CD4-positive, alpha-beta memory T cell (primary cell): ENCODE measurements around the gene DPP8. TPM values are rescaled to one million over a fixed set of nuclear protein-coding genes. Genes with fewer than 3 reads are reported as not detected.

Source experiments
- CTCF ChIA-PET: fragments of 350-600 bp; sonication (Branson Sonifier 250); formaldehyde crosslinking; loops from one replicate; lab custom pipeline; 2021; ENCODE audit warnings: inconsistent platforms; ENCODE audit not compliant: partially characterized antibody; lab: Charles Lee
- POLR2A ChIA-PET: fragments of 350-600 bp; sonication (Branson Sonifier 250); formaldehyde crosslinking; loops from one replicate; lab custom pipeline; 2021; ENCODE audit not compliant: partially characterized antibody; lab: Charles Lee
- DNase-seq, 5 donors: peaks; one replicate each; pipeline versions ENCODE4 v3.0.0 to v3.0.0-alpha.2; 2020 to 2022; ENCODE audit warnings: mixed read lengths in 1 of 5
- H3K27ac ChIP-seq: one replicate; pipeline ENCODE4 v1.7.0; 2013; ENCODE audit warnings: low read depth, low read length
- H3K27me3 ChIP-seq: 2 replicates; pipeline ENCODE4 v1.7.0; 2013; ENCODE audit warnings: mild to moderate bottlenecking, low read length, moderate library complexity; ENCODE audit not compliant: insufficient read depth
- H3K36me3 ChIP-seq: 2 replicates; pipeline ENCODE4 v1.7.0; 2013; ENCODE audit warnings: mild to moderate bottlenecking, low read length, moderate library complexity; ENCODE audit not compliant: insufficient read depth
- H3K4me1 ChIP-seq: 2 replicates; pipeline ENCODE4 v1.7.0; 2013; ENCODE audit warnings: mild to moderate bottlenecking, low read length, moderate library complexity; ENCODE audit not compliant: insufficient read depth
- H3K4me3 ChIP-seq, 2 donors: one replicate each; pipeline ENCODE4 v1.7.0; 2013; ENCODE audit warnings: low read length in 2 of 2, mild to moderate bottlenecking in 1 of 2
- H3K9me3 ChIP-seq, 2 donors: one replicate each; pipeline ENCODE4 v1.7.0; 2013; ENCODE audit warnings: low read length in 2 of 2, control low read depth in 1 of 2; ENCODE audit not compliant: control insufficient read depth in 1 of 2
- H3K27ac Mint-ChIP-seq, 7 donors: one replicate each; pipeline ENCODE4 v1.8.0; 2020 to 2021; ENCODE audit warnings: mixed read lengths in 7 of 7, mild to moderate bottlenecking in 6 of 7, inconsistent platforms in 3 of 7, moderate library complexity in 3 of 7
- H3K27me3 Mint-ChIP-seq, 2 donors: one replicate each; pipeline ENCODE4 v1.8.0; 2020 to 2021; ENCODE audit warnings: mixed read lengths in 2 of 2
- H3K36me3 Mint-ChIP-seq, 2 donors: one replicate each; pipeline ENCODE4 v1.8.0; 2020 to 2021; ENCODE audit warnings: mixed read lengths in 2 of 2, inconsistent platforms in 1 of 2, mild to moderate bottlenecking in 1 of 2
- H3K4me1 Mint-ChIP-seq, 4 donors: one replicate each; pipeline ENCODE4 v1.8.0; 2020 to 2021; ENCODE audit warnings: mixed read lengths in 4 of 4, mild to moderate bottlenecking in 1 of 4
- H3K4me3 Mint-ChIP-seq, 8 donors: one replicate each; pipeline ENCODE4 v1.8.0; 2020 to 2021; ENCODE audit warnings: mixed read lengths in 8 of 8, mild to moderate bottlenecking in 7 of 8, moderate library complexity in 6 of 8, inconsistent platforms in 3 of 8
- H3K9me3 Mint-ChIP-seq, 8 donors: one replicate each; pipeline ENCODE4 v1.8.0; 2020 to 2021; ENCODE audit warnings: mixed read lengths in 8 of 8, mild to moderate bottlenecking in 5 of 8, inconsistent platforms in 3 of 8, moderate library complexity in 1 of 8
- intact Hi-C: fragments of 100-400 bp; cut with micrococcal nuclease; formaldehyde crosslinking; loops from one replicate; pipeline ENCODE4 v1.15.1; 2023
- polyA plus RNA-seq, 2 donors: library from polyadenylated mRNA; unstranded; fragments of 300-500 nt; fragmentation: Illumina TruSeq; gene quantifications; one replicate each; pipeline ENCODE4 v1.2.3, GENCODE V29; 2021
- total RNA-seq, 2 experiments: library from RNA; stranded (reverse); gene quantifications; one replicate each; pipeline ENCODE4 v1.2.3, GENCODE V29; 2021

Gene DPP8
- total and polyA plus RNA-seq, 4 experiments from 2014 or later: 39.2 to 58.6 (median 52.8) TPM

GRCh38 chr15:65404186-65404872 lies 113.2 kb downstream of the DPP8 start:
- H3K4me3 ChIP-seq: no peak overlapping the region
- no peaks in the 10 kb centered on the region for H3K4me1 Mint-ChIP-seq
- H3K27ac ChIP-seq: no peak overlapping the region
- intact Hi-C loops: no loop called here
- peaks cover 3% of the 10 kb centered on the region for H3K27me3 ChIP-seq
- H3K36me3 Mint-ChIP-seq: no peaks in the 10 kb centered on the region
- H3K27me3 Mint-ChIP-seq: peaks cover 24 to 37% of the 10 kb centered on the region in 2 donors
- H3K4me1 ChIP-seq: no peaks in the 10 kb centered on the region
- H3K9me3 Mint-ChIP-seq: no peaks in the 10 kb centered on the region
- CTCF ChIA-PET: interaction anchor here (0.6 kb wide), 1 partner anchor 203 kb away, joined by 3 read pairs; no protein-coding TSS in a partner anchor
- H3K36me3 ChIP-seq: no peaks in the 10 kb centered on the region
- no peaks in the 10 kb centered on the region for H3K9me3 ChIP-seq
- H3K27ac Mint-ChIP-seq: no peak overlapping the region
- POLR2A ChIA-PET: no interaction called here
- no peak overlapping the region for H3K4me3 Mint-ChIP-seq
- no peak for DNase-seq

- H3K4me1 Mint-ChIP-seq: no peaks in the 10 kb centered on the region
- no peak overlapping the region for H3K4me3 ChIP-seq
- ChIA-PET POLR2A (no interaction called here), CTCF (no interaction called here)
- no peak overlapping the region for H3K27ac ChIP-seq
- H3K36me3 ChIP-seq: no peaks in the 10 kb centered on the region
- H3K36me3 Mint-ChIP-seq: no peaks in the 10 kb centered on the region
- H3K27me3 Mint-ChIP-seq: peaks cover 26 to 37% of the 10 kb centered on the region in 2 donors
- no peak for DNase-seq
- no peaks in the 10 kb centered on the region for H3K9me3 Mint-ChIP-seq
- no peaks in the 10 kb centered on the region for H3K4me1 ChIP-seq
- no peak overlapping the region for H3K4me3 Mint-ChIP-seq
- H3K9me3 ChIP-seq: no peaks in the 10 kb centered on the region
- intact Hi-C loops: no loop called here
- H3K27ac Mint-ChIP-seq: no peak overlapping the region
- H3K27me3 ChIP-seq: peaks cover 3% of the 10 kb centered on the region
Observed at GRCh38 chr15:65402961-65403360, 114.5 kb downstream of the DPP8 start.

- H3K27me3 ChIP-seq: peaks cover 3% of the 10 kb centered on the region
- POLR2A ChIA-PET: no interaction called here
- H3K27me3 Mint-ChIP-seq: peaks cover 33 to 43% of the 10 kb centered on the region in 2 donors
Observed at GRCh38 chr15:65401611-65402240, 115.8 kb downstream of the DPP8 start.

GRCh38 chr15:65400760-65401610 lies 116.5 kb downstream of the DPP8 start:
- Histone ChIP-seq H3K36me3 (no peaks in the 10 kb centered on the region), H3K4me1 (no peaks in the 10 kb centered on the region), H3K9me3 (no peaks in the 10 kb centered on the region), H3K27me3 (peaks cover 3% of the 10 kb centered on the region), H3K27ac (no peak overlapping the region), H3K4me3 (no peak overlapping the region)
- Mint-ChIP-seq H3K4me3 (no peak overlapping the region), H3K9me3 (no peaks in the 10 kb centered on the region), H3K27ac (peak overlapping the region in 1 of 7 donors; percentile 46), H3K27me3 (peaks cover 36 to 47% of the 10 kb centered on the region in 2 donors), H3K36me3 (no peaks in the 10 kb centered on the region), H3K4me1 (peaks cover 6 to 10% (median 7%) of the 10 kb centered on the region in 4 donors)
- ChIA-PET POLR2A (no interaction called here), CTCF (interaction anchor here (0.9 to 1.6 kb wide), 5 partner anchors 9 to 82 kb away, joined by 3 to 6 read pairs (median 3); no protein-coding TSS in a partner anchor)
- DNase-seq: peak in 3 of 5 donors; percentile 17 to 26 (median 23)
- intact Hi-C loops: loop anchor here (1.0 kb wide), 1 partner anchor 82 kb away; no protein-coding TSS in a partner anchor

More at GRCh38 chr15:65401611-65402240, 115.8 kb downstream of the DPP8 start:
- CTCF ChIA-PET: interaction anchor here (1.6 kb wide), 1 partner anchor 8 kb away, joined by 3 read pairs; no protein-coding TSS in a partner anchor
- Histone ChIP-seq H3K9me3 (no peaks in the 10 kb centered on the region), H3K4me1 (no peaks in the 10 kb centered on the region), H3K4me3 (no peak overlapping the region), H3K36me3 (no peaks in the 10 kb centered on the region), H3K27ac (no peak overlapping the region)
- Mint-ChIP-seq H3K4me3 (no peak overlapping the region), H3K4me1 (peaks cover 1 to 5% (median 3%) of the 10 kb centered on the region in 4 donors), H3K27ac (no peak overlapping the region), H3K36me3 (no peaks in the 10 kb centered on the region), H3K9me3 (no peaks in the 10 kb centered on the region)
- DNase-seq: no peak
- intact Hi-C loops: no loop called here

- no peaks in the 10 kb centered on the region for H3K36me3 Mint-ChIP-seq
- intact Hi-C loops: loop anchor here (1.0 kb wide), 1 partner anchor 81 kb away; no protein-coding TSS in a partner anchor
- H3K4me3 Mint-ChIP-seq: no peak overlapping the region
- no peaks in the 10 kb centered on the region for H3K9me3 Mint-ChIP-seq
- CTCF ChIA-PET: interaction anchor here (0.9 to 1.4 kb wide), 5 partner anchors 8 to 81 kb away, joined by 3 to 6 read pairs (median 3); no protein-coding TSS in a partner anchor
- no peak overlapping the region for H3K27ac Mint-ChIP-seq
- Histone ChIP-seq H3K4me3 (no peak overlapping the region), H3K36me3 (no peaks in the 10 kb centered on the region), H3K27ac (no peak overlapping the region), H3K27me3 (peaks cover 9% of the 10 kb centered on the region), H3K9me3 (no peaks in the 10 kb centered on the region), H3K4me1 (no peaks in the 10 kb centered on the region)
- POLR2A ChIA-PET: no interaction called here
- peaks cover 6 to 10% (median 7%) of the 10 kb centered on the region in 4 donors for H3K4me1 Mint-ChIP-seq
- DNase-seq: no peak
- H3K27me3 Mint-ChIP-seq: peaks cover 40 to 49% of the 10 kb centered on the region in 2 donors
Observed at GRCh38 chr15:65399997-65400396, 117.5 kb downstream of the DPP8 start.

GRCh38 chr15:65399001-65399706 lies 118.3 kb downstream of the DPP8 start:
- Histone ChIP-seq H3K27me3 (peaks cover 14% of the 10 kb centered on the region), H3K9me3 (no peaks in the 10 kb centered on the region), H3K4me3 (no peak overlapping the region), H3K36me3 (no peaks in the 10 kb centered on the region), H3K4me1 (no peaks in the 10 kb centered on the region), H3K27ac (no peak overlapping the region)
- ChIA-PET CTCF (interaction anchor here (1.0 to 1.4 kb wide), 6 partner anchors 9 to 80 kb away, joined by 3 to 6 read pairs (median 3); no protein-coding TSS in a partner anchor), POLR2A (no interaction called here)
- Mint-ChIP-seq H3K27me3 (peaks cover 44 to 49% of the 10 kb centered on the region in 2 donors), H3K9me3 (no peaks in the 10 kb centered on the region), H3K27ac (no peak overlapping the region), H3K4me3 (no peak overlapping the region), H3K4me1 (peaks cover 6 to 10% (median 7%) of the 10 kb centered on the region in 4 donors), H3K36me3 (no peaks in the 10 kb centered on the region)
- no peak for DNase-seq
- intact Hi-C loops: no loop called here
